Fibroblast of skin of left quadriceps (primary cell): Measurements from ENCODE around the gene EHD4.

Source experiments
- DNase-seq, 2 experiments: peaks; one replicate each; pipeline ENCODE4 v3.0.0-alpha.2; 2013; ENCODE audit warnings: low read depth in 2 of 2

The EHD4 gene

DNA sequence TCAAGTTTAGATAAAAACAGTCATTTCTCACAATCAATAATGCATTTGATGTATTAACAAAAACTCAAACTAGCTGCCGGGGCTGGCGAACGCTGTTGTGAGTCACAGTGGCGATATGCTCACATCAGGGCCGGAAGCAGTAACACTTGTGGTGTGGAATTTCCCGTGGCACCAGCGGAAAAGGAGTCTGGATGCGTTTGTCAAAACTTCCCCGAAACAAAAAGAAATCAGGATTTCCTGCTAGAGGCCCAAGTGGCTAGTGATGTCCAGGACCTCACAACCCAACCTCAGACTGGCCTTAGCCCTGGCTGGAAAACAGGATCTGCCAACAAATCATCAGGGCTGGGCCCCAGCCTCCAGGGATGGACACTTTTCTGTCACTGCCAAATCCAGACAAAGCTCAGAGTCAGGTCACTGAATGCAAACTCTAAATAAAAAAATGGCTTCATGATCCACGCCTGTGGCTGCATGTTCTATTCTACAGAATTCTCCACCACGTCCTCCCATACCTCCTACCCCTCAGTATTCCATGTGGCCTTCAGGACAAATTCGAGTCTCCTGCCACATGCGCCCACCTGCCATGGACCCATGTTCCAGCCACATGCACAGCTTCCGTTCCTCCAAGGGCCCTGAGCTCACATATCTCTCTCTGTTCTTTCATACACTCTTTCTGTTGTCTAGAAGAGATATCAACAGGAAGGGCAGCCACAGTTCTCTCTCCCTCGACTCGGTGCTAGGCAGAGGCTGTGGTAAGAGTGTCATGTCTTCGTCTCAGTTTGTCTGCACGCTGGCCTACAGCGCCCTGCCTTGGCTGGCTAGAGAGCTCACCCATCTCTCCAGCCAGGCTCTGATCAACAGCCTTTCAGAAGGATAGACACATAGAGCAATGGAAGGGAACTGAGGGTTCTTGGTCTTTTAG, 35.4 kb downstream of the EHD4 start:
- DNase-seq = no peak

GRCh38 chr15:41936155-41936554, 36.2 kb downstream of the EHD4 start:
- no peak for DNase-seq

GRCh38 chr15:41935566-41936020, 36.8 kb downstream of the EHD4 start:
- no peak for DNase-seq

- no peak for DNase-seq
These were observed 37.5 kb downstream of the EHD4 start for GRCh38 chr15:41934843-41935242.

DNA sequence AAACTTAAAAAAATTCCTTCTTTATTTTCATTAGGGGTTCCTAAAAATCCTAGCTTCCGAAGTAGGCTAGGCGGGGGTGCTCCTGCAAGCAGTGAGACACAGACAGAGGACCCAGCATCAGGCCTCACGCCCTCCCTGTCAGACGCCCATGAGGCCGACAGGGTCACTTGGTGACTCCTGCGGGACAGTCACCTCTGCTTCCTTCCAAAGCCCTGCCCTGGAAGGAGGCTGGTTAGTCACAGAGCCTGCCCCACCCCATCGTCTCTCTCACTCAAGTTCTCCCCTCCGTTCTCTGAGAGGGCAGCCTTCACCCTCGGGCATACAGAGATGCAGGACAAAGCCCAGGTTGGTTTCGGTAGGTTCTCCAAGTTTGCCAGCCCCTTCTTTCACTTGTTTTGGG, 38.6 kb downstream of the EHD4 start:
- no peak for DNase-seq

DNA sequence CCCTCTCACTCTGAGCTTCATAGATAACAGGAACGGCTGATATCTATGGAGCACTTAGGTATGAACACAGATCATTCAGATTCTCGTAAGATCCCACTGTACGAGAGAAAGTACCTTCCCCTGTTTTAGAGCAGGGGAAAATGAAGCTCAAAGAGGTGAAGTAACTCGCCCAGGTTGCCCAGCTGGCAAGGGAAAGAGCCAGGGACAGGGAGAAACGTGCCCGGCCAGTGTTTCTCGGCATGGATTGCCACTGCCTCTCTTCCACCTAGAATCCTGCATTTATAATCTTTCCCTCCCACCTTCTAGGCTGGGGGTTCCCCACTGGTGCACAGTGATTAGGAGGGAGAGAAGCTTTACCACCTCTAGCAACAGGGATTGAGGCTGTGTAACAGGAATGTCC, 39.0 kb downstream of the EHD4 start:
- no peak for DNase-seq

DNA sequence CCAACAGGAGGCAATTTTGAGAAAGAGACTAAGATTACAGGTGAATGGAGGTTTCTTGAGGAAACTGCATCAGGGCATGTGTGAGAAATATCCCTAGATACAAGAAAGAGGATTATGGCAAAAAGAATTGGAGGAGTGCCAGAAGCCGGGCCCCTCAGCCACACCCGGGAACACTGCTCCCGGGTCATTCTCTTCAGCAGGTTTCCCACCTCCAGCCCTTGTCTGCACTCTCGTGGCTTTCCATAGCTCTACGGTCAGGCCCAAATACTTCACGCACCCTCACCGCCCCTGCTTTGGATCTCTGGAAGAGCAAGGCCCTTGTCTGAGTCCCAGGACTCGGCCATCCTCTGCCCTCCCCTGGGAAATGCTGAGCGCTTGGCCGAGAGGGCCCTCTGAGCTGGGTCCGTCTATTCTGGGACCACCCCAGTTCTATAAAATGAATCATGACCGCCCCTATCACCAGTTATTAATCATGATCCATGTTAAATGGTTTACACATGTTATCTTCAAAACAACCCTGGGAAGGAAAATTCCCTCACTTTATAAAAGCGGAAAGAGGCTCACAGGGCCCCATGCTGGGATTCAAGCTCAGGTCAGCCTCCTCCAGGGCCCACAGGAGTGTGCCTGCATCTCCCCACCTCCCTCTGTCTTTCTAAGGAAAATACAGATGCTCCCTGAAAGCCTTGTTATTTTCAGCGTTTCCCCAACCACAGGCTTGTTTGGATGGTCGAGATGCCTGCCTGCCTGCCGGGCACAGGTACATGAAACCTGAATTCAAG, 39.7 kb downstream of the EHD4 start:
- peak; percentile 47 to 52 for DNase-seq

DNA sequence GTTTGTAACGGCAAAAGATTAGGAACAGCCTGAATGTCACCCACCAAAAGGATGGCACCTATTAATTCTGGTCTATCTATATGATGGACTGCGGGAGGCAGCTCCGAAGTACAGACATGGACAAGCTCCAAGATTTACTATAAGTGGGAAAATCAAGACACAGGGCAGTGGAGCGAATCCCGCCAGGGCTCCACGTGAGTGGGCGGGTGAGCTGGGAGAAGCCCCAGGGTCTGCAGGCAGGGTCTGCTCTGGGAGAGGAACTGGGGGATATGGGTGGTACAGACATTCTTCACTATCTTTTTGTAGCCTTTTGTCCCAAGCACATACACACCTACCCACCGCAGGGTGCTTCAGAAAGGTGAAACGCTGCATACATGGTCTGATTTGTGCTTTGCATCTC, 40.3 kb downstream of the EHD4 start:
- DNase-seq = no peak

DNA sequence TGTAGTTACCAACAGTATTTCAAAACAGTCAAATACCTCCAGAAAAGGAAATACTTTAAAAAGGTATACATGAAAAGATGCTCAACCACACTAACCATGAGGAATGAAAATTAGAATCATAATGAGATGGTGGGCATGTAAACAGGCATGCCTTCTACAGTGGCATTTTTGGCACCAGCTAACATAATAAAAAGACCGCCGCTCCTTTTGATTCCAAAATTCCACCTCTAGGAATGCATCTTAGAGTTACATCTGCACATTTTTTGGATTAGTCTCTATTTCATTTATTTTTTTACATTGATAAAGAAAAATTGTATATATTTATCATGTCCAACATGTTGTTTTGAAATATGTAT, 41.5 kb downstream of the EHD4 start:
- no peak for DNase-seq

DNA sequence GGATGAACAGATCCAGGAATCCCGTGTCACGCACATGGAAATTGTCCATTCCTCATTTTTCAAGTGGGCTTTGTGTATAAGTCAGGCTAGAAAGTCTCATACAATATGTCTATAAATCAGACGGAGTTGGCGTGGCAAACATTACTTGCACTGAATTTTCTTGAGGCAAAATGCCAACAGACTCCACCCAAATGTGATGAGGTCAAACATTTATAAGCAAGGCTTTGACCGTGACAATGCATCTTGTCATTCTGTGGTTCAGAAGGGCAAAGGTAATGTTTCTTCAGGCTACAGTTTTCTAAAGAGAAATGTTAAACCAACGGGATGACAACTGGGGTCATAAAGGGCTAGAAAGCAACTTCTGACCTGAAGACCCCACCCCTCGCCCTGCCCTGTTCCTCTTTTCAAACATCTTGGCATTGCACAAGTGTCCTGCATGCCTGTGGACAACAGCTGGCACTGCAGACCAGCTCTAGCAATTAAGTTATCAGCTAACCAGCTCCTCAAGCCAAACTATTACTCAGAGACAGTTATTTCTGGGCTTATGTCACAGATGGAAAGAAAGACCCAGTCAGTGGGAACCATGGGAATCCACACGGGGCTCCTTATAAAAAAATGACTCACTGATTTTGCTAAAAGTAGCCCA, 42.0 kb downstream of the EHD4 start:
- peak; percentile 88 for DNase-seq

GRCh38 chr15:41928637-41929620, 43.4 kb downstream of the EHD4 start:
- no peak for DNase-seq

- DNase-seq = no peak
These were observed 44.3 kb downstream of the EHD4 start for GRCh38 chr15:41928100-41928499.

DNA sequence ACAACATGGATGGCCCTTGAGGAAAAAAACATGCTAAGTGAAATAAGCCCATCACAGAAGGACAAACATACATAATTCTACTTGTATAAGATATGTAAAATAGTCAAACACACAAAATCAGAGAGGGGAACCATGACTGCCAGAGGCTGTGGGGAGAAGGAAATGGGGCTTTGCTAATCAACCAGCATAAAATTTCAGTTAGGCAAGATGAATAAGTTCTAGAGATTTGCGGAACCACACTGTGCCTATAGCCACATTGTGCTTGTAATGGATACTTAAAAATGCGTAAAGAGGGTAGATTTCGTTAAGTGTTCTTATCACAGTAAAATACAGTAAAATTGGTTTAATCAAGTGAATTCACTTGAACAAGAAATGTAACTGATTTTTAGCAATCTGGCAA, 44.8 kb downstream of the EHD4 start:
- DNase-seq = no peak

DNA sequence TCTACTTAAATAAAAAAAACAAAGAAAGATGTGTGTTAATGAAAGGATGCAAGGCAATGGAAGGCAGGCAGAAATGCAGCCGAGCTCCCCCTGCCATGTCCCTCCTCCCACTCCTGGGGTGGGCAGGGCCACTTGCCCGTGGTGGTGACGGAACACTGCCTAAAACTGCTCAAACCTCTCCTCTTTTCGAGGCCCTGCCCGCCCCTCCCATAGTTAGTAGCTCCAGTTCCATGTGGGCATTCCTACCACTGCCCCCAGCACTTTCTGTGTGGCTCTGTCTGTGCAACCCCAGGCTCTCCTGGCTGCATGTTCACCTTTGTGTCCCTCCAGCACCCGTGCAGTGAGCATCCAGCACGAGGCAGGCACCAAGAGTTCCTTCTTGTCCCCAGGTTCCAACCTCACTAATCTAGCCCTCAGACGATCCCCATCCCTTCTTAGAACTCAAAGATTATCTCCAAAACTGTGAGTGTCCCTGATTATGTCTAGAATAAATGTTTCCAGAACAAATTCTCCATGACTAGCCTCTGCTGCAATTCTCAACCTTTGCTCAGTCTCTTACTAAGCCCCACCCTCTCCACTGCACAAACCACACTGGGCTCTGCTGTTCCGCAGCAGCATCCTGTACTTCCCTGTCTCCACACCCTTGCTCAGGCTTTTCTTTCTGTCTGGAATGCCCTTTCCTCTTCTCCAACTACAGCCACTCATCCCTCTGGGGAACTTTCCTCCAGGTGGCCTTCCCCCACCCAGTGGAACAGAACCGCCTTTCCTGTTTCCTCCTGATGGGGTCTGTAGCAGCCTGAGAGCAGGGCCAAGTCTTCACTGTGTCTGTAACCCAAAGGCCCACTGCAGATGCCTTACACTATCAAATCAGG, 45.9 kb downstream of the EHD4 start:
- DNase-seq = no peak

GRCh38 chr15:41925086-41925608, 47.2 kb downstream of the EHD4 start:
- no peak for DNase-seq

GRCh38 chr15:41923401-41923997, 48.9 kb downstream of the EHD4 start:
- DNase-seq = no peak

DNA sequence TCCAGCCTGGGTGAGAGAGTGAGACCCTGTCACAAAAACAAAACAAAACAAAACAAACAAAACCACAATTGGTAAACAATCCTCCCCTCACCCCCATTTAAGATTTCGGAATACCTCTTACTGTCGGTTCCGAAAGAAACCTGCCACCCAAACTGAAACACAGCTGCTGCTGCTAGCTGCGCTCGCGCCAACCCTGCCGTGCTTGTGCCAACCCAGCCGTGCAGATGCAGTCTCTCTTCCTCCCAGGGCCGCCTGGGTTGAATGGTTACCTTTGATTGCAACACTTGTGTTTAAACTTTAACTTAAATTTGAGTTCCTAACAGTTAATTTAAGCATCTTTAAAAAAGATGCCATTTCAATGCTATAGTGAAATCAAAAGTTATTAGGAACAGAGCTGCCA, 50.0 kb downstream of the EHD4 start:
- DNase-seq = no peak

- DNase-seq = no peak
These were observed 50.7 kb downstream of the EHD4 start for GRCh38 chr15:41921639-41922038.

GRCh38 chr15:41921167-41921566, 51.2 kb downstream of the EHD4 start:
- DNase-seq = no peak
